Neural cell (in vitro differentiated cells): Measurements from ENCODE around the gene GPR146. TPM values are rescaled to one million over a fixed set of nuclear protein-coding genes. Genes with fewer than 3 reads are reported as not detected.

Source experiments
- H2AFZ ChIP-seq: fragments of 200-600, 300-800 bp; sonication (generic), shearing (Covaris generic); 2 replicates; pipeline ENCODE4 v1.6.0; 2014; ENCODE audit warnings: low read depth, mild to moderate bottlenecking, antibody characterized with exemption, low read length, moderate library complexity
- H3F3A ChIP-seq: fragments of 200-600 bp; shearing (Covaris generic); 2 replicates; pipeline ENCODE4 v1.6.1; 2016; ENCODE audit warnings: mild to moderate bottlenecking, moderate library complexity, mixed read lengths, antibody characterized with exemption, low read length; ENCODE audit not compliant: insufficient read depth, poor library complexity, severe bottlenecking
- H3K27ac ChIP-seq: fragments of 200-600, 300-800 bp; sonication (generic), shearing (Covaris generic); 2 replicates; pipeline ENCODE4 v1.5.1; 2014; ENCODE audit warnings: mild to moderate bottlenecking, low read length, moderate library complexity
- H3K27me3 ChIP-seq: fragments of 300-800, 200-600 bp; sonication (generic), shearing (Covaris generic); 2 replicates; pipeline ENCODE4 v1.6.0; 2014; ENCODE audit warnings: mild to moderate bottlenecking, low read depth, low read length, moderate library complexity; ENCODE audit not compliant: insufficient read depth
- H3K36me3 ChIP-seq: fragments of 300-800, 200-600 bp; sonication (generic), shearing (Covaris generic); 2 replicates; pipeline ENCODE4 v1.5.1; 2014; ENCODE audit warnings: mild to moderate bottlenecking, antibody characterized with exemption, low read length, moderate library complexity; ENCODE audit not compliant: insufficient read depth
- H3K4me2 ChIP-seq: fragments of 300-800, 200-600 bp; sonication (generic), shearing (Covaris generic); 2 replicates; pipeline ENCODE4 v1.6.0; 2014; ENCODE audit warnings: mild to moderate bottlenecking, low read length
- H3K4me3 ChIP-seq: fragments of 300-800, 200-600 bp; sonication (generic), shearing (Covaris generic); 2 replicates; pipeline ENCODE4 v1.5.1; 2014; ENCODE audit warnings: mild to moderate bottlenecking, low read length, moderate library complexity
- H3K79me2 ChIP-seq: fragments of 200-600 bp; shearing (Covaris generic); replicated peaks from 2 replicates; pipeline ENCODE4 v1.6.0; 2014; ENCODE audit warnings: mild to moderate bottlenecking, low read length, moderate library complexity; ENCODE audit not compliant: insufficient read depth
- H3K9ac ChIP-seq: fragments of 300-800, 200-600 bp; sonication (generic), shearing (Covaris generic); 2 replicates; pipeline ENCODE4 v1.6.1; 2016; ENCODE audit warnings: mild to moderate bottlenecking, low read length, mixed read lengths
- H3K9me2 ChIP-seq: fragments of 200-600 bp; shearing (Covaris generic); 2 replicates; pipeline ENCODE4 v1.6.1; 2016; ENCODE audit warnings: mild to moderate bottlenecking, low read length, mixed read lengths; ENCODE audit not compliant: insufficient read depth
- H3K9me3 ChIP-seq: fragments of 200-600, 300-800 bp; sonication (generic), shearing (Covaris generic); 2 replicates; pipeline ENCODE4 v1.6.1; 2016; ENCODE audit warnings: mild to moderate bottlenecking, mixed run types, low read length, moderate library complexity, mixed read lengths
- H4K20me1 ChIP-seq: fragments of 200-600 bp; shearing (Covaris generic); 2 replicates; pipeline ENCODE4 v1.6.1; 2016; ENCODE audit warnings: mild to moderate bottlenecking, mixed run types; ENCODE audit not compliant: insufficient read depth
- CTCF ChIP-seq: fragments of 450-650 bp; IDR thresholded peaks from 2 replicates; pipeline ENCODE4 v1.5.1; 2014; ENCODE audit warnings: antibody characterized with exemption, mild to moderate bottlenecking, moderate library complexity; ENCODE audit not compliant: poor library complexity, severe bottlenecking
- EP300 ChIP-seq: fragments of 450-650 bp; conservative IDR thresholded peaks from 2 replicates; pipeline ENCODE4 v1.6.1; 2014; ENCODE audit warnings: antibody characterized with exemption, mild to moderate bottlenecking, moderate library complexity; ENCODE audit not compliant: poor library complexity, severe bottlenecking
- EZH2 ChIP-seq: fragments of 200-600, 300-800 bp; shearing (Covaris generic), sonication (generic); IDR thresholded peaks from 2 replicates; pipeline ENCODE4 v1.6.1; 2014; ENCODE audit warnings: antibody characterized with exemption, low read length, borderline replicate concordance, mild to moderate bottlenecking; ENCODE audit not compliant: insufficient read depth, poor library complexity, severe bottlenecking
- MXI1 ChIP-seq: fragments of 450-650 bp; conservative IDR thresholded peaks from 2 replicates; pipeline ENCODE4 v1.6.1; 2014; ENCODE audit warnings: antibody characterized with exemption, mild to moderate bottlenecking; ENCODE audit not compliant: poor library complexity, severe bottlenecking
- POLR2AphosphoS5 ChIP-seq: IDR thresholded peaks from 2 replicates; pipeline ENCODE4 v1.6.1; 2012
- RAD21 ChIP-seq: fragments of 450-650 bp; conservative IDR thresholded peaks from 2 replicates; pipeline ENCODE4 v1.6.1; 2014; ENCODE audit warnings: antibody characterized with exemption, mild to moderate bottlenecking, moderate library complexity
- REST ChIP-seq: IDR thresholded peaks from 2 replicates; pipeline ENCODE4 v1.6.1; 2012; ENCODE audit warnings: borderline replicate concordance
- SMC3 ChIP-seq: fragments of 450-650 bp; conservative IDR thresholded peaks from 2 replicates; pipeline ENCODE4 v1.6.1; 2014; ENCODE audit warnings: antibody characterized with exemption, mild to moderate bottlenecking, moderate library complexity; ENCODE audit not compliant: poor library complexity
- TAF1 ChIP-seq: IDR thresholded peaks from 2 replicates; pipeline ENCODE4 v1.6.1; 2012; ENCODE audit warnings: low read depth
- polyA plus RNA-seq: library from polyadenylated mRNA; depleted of rRNA; stranded (reverse); fragments of >200 nt; gene quantifications from 2 replicates; pipeline ENCODE4 v1.2.3, GENCODE V29; 2014

The GPR146 gene
- polyA plus RNA-seq, 1 donor from 2014 or later, result not detected

- Histone ChIP-seq H4K20me1 (no peaks in the 10 kb centered on the region), H3K4me2 (no peak overlapping the region), H3K36me3 (no peaks in the 10 kb centered on the region), H3K79me2 (no peaks in the 10 kb centered on the region), H3K9me2 (no peaks in the 10 kb centered on the region), H3K27ac (no peak overlapping the region), H3K9ac (no peak overlapping the region), H3K27me3 (no peaks in the 10 kb centered on the region), H3K9me3 (no peaks in the 10 kb centered on the region), H3F3A (no peaks in the 10 kb centered on the region), H2AFZ (no peak overlapping the region), H3K4me3 (no peak overlapping the region)
- TF ChIP-seq EP300 (no peak), RAD21 (no peak), EZH2 (no peak), POLR2AphosphoS5 (no peak), REST (no peak), MXI1 (no peak), CTCF (no peak), TAF1 (no peak), SMC3 (no peak)
These were observed 16.1 kb downstream of the GPR146 start for GRCh38 chr7:1060315-1061072.

GRCh38 chr7:1061180-1061579 lies 16.8 kb downstream of the GPR146 start:
- no peak overlapping the region for H2AFZ ChIP-seq
- H3K36me3 ChIP-seq, result no peaks in the 10 kb centered on the region
- H3F3A ChIP-seq, result no peaks in the 10 kb centered on the region
- no peak overlapping the region for H3K4me2 ChIP-seq
- H3K9me3 ChIP-seq, result no peaks in the 10 kb centered on the region
- H3K79me2 ChIP-seq, result no peaks in the 10 kb centered on the region
- H3K27ac ChIP-seq, result no peak overlapping the region
- no peak overlapping the region for H3K9ac ChIP-seq
- no peak overlapping the region for H3K4me3 ChIP-seq
- no peaks in the 10 kb centered on the region for H4K20me1 ChIP-seq
- no peaks in the 10 kb centered on the region for H3K9me2 ChIP-seq
- no peaks in the 10 kb centered on the region for H3K27me3 ChIP-seq
- TF ChIP-seq RAD21 (no peak), POLR2AphosphoS5 (no peak), CTCF (no peak), EZH2 (no peak), REST (no peak), TAF1 (no peak), SMC3 (no peak), MXI1 (no peak), EP300 (no peak)
